OCI-LY7 (cell line): Measurements from ENCODE around the gene SLC6A19.

Experiments used
- CTCF ChIP-seq: fragments of 200-600 bp; sonication (generic); conservative IDR thresholded peaks from 2 replicates; pipeline ENCODE4 v1.5.1; 2014; ENCODE audit warnings: mild to moderate bottlenecking, antibody characterized with exemption, low read length, moderate library complexity, mixed read lengths
- EZH2phosphoT487 ChIP-seq: fragments of 200-600 bp; sonication (generic); IDR thresholded peaks from 2 replicates; pipeline ENCODE4 v1.6.1; 2018; ENCODE audit warnings: low read depth, borderline replicate concordance, mild to moderate bottlenecking, mixed run types, antibody characterized with exemption, low read length, moderate library complexity, mixed read lengths

- TF ChIP-seq CTCF (no peak), EZH2phosphoT487 (no peak)
Observed at GRCh38 chr5:1224631-1225030, 23.2 kb downstream of the SLC6A19 start.
